Activated T-cell treated with anti-CD3 and anti-CD28 coated beads for 24 hours (primary cell): Measurements from ENCODE around the gene OSBPL6.

ENCODE experiments used
- DNase-seq: peaks from one replicate; pipeline ENCODE4 v3.0.0-alpha.2; 2020; ENCODE audit warnings: low read depth

Gene OSBPL6

DNA sequence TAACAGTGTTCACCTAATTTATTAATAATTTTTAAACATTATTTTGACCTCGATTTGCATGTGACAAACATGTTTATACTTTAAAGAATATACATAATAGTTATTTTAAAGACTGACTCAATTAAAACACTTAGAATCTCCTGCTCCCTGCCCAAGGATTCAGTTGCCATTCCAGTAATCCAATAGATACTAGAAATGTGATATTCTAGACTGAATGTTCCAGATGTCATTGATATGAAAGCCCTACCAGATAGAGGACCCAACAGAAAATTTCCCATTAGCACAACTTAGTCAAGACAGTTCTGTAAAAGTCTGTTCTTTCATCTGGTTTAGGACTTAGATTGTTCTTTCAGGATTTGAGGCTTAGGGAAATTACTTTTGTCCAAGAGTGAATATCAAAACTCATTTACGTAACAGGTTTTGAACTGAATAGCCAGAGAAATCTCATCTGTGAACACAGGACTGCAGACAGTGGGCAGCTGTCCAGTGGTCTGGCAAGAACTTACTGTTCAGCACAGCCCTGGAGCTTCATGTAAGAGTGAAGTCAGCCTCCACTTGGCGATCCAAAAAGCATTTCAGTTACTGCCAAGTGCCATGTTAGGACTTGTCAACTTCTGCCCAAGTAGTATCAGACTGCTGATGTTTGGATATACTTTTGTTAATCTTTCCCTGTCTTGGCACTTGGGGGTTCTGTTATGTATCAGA lies 77.5 kb downstream of the OSBPL6 start:
- no peak for DNase-seq

DNA sequence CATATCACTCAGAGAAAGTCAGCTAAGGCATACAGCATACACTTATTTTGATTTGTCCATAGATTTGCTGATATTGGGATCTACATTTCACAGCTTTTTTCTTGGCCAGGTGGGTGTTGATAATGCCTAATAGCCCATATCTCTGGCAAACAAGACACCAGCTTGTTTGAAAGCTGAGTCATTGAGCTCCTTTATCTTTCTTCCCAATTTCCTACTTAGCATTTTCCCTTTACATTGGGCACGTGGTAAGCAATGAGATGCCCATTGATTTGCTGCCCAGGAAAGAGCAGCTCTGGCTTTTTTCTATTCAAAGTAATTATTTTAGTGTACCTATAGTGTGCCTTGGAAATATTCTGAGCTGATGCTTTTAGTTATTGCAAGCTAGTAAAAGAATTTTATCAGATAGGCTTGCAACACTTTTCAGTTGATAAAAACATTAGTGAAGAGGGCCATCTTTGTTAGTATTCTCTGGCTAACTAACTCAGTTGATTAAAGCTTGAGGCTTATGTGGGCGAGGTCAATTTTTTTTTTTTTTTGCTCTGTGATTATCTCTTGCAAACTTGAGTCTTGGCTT lies 79.6 kb downstream of the OSBPL6 start:
- DNase-seq = no peak

DNA sequence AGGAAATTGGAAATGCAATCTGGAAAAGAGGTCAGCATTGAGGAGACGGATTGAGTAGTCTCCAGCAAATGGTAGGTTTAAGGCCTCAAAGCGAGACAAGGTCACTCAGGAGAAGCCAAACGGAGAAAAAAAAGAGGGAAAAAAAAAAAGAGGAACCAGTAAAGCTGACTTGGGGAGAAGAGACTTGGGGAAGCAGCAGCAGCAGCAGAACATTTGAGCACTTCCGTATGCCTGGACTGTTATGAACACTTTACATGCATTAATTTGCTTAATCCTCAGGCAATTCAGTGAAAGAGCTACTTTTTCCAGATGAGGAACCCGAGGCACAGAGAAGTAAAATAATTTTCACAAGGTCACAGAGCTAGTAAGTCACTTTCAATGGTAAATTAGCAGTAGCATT lies 81.3 kb downstream of the OSBPL6 start:
- DNase-seq = no peak

DNA sequence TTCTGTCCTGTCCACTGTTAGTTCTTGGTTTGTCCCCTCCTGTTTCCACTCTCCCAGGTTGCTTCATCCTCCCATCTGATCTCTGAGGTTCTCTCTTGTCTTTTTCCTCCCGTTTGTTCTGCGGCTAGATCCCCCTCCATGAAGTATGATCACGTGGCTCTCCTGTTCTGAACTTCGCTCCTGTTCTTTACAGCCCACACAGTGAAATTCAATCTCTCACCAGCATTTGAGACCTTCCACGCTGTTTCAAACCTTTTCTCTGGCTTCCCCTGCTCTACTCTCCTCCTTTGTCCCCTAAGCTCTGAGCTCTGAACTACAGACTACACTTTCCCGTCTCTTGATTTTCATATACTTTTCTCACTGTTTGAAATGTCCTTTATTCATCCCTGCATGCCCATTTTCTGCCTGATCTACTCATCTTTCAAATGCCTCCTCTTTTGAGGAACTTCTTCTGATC lies 83.5 kb downstream of the OSBPL6 start:
- no peak for DNase-seq

DNA sequence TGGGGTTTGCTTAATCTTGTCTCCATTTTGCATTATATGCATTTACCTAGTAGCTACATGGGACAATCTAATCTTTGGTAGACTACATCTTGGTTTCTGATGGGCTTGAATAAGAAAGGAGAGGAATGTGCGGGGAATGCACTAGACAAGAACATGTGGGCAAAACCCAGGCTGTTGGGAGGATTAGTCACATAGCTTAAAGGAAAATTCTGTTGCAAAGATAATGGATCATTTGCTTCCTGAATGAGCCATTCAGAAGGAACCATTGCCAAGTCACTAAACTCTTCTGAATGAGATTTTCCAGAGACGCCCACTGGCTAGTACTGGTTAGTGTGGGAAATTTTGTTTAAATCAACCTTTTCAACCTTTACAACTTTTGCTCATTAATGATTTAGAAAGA lies 84.8 kb downstream of the OSBPL6 start:
- DNase-seq = no peak

DNA sequence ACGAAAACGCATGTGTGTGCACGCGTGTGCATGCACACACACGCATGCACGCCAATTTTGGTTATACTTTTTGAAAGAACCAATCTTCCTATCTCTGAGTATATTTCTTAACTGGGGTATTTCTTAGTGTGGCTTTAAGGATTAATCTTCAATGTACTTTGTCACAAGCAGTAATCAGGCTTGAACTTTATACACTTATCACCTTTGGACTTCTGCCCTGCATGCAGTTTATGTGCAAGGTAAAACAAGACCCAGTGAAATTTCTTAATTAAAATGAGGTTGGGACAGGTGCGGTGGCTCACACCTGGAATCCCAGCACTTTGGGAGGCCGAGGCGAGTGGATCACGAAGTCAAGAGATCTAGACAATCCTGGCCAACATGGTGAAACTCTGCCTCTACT lies 85.3 kb downstream of the OSBPL6 start:
- DNase-seq = no peak

DNA sequence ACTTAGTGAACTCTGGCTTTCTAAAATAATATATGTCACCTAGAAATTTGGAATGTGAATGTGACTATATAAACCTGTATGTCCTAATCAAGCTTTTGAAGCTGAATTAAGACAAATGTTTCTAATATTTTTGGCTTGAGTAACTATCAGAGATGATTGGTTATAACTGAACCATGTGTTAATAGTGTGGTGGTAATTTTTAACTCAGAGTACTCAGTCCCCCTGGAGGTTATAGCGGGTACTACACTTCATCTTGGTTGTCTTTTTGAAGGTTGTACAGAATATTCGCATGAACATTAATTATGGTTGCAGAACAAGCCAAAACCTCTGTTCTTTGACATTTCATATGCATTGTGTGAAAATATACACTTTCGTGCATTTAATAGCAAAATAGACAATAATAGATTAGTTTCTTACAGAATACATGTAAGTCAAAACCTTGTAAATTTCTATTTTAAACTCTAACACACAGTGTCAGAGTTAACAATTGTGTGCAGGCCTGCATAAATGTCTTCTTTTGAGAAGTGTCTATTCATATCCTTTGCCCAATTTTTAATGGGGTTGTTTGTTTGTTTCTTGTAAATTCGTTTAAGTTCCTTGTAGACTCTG lies 86.0 kb downstream of the OSBPL6 start:
- DNase-seq = peak; percentile 13

DNA sequence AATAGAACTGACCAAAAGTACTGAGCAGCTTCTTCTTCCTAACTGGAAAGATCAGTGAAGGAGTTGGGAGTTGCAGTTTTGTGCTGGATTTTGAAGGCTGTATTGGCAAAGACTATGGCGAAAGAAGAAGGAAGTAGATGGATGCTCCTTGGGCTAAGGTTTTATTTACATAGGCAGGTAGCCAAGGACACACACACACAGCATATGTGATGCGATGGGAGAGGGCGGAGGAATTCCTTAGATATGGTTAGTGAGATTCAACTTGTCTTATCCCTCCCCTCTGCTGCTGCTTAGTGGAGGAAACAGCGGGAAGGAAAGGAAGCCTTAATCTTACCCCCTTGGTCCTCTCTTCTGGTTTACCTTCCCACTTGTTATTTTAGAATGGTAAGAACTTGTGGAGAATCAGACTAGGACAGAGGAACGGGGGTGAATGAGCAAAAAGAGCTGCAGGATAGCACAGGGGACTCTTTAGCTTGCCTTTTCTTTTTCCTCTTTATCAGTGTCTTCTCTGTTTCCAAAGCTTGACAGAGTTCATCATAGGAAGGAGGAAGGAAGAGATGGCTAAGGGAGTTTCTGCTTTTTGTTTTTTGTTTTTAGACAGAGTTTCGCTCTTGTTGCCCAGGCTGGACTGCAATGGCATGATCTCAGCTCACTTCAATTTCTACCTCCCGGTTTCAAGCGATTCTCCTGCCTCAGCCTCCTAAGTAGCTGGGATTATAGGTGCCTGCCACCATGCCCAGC lies 87.9 kb downstream of the OSBPL6 start:
- DNase-seq = no peak

DNA sequence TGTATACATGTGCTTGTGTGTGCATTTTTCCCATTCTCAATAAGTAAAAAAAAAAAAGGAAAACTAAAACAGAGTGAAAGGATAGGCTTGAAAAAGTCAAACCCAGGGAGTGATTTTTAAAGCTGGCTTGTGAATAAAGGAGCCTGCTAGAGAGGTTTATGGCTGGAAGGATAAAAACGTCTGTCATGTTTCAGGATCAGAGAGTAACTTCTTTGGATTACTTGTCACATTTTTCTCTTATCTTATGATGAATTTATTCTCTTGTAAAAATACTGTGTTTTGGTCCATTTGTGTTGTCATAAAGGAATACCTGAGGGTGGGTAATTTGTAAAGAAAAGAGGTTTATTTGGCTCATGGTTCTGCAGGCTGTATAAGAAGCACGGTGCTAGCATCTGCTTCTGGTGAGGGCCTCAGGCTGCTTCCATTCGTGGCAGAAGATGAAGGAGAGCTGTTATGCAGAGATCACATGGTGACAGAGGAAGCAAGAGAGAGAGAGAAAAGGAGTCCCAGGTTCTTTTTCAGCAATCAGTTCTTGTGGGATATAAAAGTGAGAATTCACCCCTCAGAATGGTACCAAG lies 89.1 kb downstream of the OSBPL6 start:
- DNase-seq = no peak

DNA sequence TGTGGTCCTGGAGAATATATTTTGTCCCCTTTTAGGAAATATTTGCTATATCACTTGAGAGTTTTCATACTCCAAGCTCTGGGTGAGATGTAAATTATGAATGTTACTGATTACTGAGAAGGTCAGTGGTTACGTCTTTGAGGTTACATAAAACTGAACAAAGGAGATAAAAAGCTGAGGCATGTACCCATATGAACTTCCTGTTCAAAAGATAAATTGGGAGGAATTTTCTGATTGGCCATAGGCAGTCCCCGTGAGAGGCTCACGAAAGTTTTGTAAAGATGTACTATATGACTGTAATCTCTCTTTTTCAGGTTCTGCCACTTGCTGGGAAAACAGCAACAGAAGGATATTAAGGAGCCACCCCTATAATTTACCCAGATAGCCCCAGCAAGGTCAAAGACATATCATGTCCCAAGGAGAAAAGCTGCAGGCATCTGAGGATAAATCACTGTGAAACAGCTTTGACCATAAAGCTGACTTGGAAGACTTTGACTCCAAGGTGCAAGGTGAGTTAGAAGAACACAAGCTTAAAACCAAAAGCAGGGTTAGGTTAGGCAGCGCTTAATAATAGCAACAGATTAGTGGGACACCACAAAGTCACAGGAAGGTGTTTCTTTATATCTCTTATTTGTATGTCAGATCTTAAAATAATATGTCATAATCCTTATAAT lies 90.4 kb downstream of the OSBPL6 start:
- no peak for DNase-seq

DNA sequence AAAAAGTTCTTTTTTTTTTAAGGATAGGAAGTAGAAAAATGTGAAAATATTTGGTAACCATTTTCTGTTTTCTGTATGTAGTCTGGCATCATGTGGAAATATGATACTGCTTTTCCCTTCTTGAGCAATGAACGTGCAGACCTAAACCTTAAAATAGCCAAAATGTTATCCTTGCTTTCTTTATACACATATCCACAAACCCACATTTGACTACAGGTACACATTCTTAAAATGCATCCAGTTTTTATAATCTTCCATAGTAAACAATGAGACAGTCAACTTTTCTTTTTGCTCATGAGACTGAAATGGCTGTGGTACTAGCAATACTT lies 90.9 kb downstream of the OSBPL6 start:
- DNase-seq = no peak

DNA sequence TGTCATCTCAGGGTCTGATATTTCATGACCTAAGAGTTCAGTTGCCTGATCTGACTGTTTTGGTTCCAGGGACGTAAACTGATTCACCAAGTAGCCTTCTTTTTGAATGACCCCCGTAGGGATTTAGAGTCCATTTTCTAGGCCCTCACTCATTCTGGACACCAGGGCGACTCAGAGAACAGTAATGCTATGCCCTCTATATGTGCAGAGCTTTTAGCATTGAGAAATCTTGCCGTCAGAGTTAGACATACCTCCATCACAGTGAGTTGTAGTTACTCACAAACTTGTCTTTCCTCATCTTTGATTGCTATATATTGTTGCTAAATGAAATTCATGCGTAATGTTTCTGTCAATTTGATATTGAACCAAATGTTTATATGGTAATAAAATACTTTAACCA lies 92.3 kb downstream of the OSBPL6 start:
- no peak for DNase-seq

DNA sequence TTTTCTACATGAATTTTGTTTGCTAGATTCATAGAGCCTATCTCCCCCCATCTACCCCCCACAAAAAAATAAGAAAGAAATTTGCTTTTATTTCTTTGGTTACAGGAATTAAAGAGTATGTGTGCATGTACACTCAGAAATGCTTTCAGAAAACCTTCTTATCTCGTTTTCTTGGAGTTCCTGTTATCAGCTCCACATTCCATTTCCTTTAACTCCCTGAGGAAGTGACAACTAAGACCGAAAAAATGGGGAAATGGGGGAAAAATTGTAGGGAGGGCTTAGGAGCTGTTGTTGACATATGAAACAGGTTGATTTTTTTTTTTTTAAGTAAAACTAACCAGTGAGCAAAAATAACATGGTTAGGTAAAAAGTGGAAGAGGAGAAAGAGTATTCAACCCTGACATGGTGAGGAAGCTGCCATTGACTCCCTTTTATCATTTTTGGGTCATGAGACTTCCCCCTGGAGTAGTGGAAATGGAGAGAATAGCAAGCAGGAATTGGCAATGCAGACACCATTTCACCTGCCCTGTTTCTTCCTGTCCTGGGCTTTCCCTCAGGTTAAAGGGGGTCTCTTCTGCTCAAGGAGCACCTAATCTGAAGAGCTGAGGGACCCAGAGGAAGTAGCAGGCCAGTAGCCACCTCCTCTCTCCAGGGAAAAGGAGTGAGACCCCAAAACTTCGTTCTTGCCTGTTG lies 93.5 kb downstream of the OSBPL6 start:
- DNase-seq = no peak

DNA sequence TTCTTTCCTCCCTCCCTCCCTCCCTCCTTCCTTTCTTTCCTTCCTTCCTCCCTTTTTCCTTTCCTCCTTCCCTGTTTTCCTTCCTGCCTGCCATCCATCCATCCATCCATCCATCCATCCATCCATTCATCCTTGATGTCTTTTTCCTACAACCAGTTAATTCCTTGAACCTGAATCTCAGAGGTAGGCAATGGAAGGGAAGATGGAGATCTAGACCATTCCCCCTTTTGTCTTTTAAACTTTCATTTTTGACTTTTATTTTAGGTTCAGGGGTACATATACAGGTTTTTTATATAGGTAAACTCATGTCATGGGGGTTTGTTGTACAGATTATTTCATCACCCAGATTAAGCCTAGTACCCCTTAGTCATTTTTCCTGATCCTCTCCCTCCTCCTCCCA lies 97.4 kb downstream of the OSBPL6 start:
- DNase-seq = no peak

DNA sequence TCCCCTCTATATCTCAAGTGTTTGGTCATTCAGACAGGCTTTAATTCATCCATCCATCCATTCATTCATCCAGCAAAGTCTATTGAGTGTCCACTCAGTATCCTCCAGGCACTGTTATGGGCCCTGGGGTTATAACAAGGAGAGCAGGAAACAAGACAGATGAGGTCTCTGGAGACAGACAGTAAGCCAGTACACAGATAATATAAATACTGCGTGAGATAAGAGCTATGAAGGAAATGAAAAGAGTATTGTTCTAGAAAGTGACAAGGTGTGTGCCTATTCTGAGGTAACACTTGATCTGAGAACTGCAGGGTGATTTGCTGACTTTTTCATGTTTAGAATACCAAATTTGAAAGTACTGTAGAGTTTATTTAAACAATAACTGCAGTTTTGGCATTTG lies 98.3 kb downstream of the OSBPL6 start:
- no peak for DNase-seq

DNA sequence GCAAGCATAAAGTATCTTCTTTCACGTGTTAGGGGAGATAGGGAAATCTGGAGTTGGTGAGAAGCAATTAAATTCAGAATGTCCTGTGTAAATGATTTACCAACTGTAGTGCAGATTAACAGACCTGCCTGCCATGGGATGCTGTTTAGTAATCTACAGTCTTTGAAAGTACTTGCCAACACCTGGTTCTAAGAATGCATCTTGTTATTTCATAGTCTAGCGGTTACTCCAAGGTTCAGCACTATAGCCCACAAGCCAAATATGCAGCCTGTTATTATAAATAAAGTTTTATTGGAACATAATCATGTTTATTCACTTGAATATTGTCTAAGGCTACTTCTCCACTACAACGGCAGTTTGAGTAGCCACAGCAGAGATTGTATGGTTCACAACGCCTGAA lies 100.8 kb downstream of the OSBPL6 start:
- DNase-seq = no peak

DNA sequence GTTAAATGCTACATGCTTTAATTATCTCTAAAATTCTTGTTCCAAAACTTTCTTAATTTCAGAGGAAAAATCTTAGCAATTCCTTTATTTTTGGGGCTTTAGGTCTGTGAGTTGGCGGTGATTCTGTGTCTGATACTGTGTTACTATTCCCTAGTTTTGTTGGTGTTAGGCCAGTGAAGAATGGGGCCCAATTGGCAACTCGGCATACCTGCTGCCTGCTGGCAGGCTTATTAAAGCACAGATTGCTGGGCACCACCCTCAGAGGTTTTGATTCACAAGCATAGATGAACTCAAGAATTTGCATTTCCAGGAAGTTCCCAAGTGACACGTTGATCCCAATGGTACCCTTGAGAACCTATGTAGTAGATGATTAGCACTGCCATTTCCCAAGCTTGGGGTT lies 101.6 kb downstream of the OSBPL6 start:
- no peak for DNase-seq

DNA sequence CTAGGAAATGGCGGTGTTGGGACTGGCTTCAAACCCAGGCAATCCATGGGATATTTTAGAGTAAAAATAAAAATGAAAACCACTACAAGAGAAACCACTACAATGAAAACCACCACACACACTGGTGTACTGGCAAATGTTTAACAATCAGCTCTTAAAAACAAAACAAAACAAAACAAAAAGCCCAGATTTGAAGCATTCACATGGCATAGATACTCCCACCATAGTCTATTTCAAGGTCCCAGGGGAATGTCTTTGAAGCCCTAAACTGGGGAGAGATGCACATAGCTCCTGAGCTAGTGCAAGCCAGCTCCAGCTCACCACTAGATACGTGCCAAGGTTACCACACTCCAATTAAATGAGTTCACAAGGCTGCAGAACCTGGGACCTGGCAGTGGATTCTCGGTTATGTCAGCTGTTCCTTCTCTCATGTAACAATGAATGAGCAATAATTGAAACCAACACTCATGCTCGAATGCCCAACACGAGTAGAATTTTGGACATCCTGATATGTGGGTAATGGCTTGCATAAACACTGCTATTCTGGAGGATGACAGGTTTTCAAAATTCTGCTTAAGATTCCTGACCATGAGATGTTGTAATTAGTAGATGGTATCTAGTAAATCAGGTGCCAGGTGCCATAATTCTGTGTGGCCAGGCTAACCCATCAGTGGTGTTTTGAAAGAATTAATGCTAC lies 102.2 kb downstream of the OSBPL6 start:
- no peak for DNase-seq

DNA sequence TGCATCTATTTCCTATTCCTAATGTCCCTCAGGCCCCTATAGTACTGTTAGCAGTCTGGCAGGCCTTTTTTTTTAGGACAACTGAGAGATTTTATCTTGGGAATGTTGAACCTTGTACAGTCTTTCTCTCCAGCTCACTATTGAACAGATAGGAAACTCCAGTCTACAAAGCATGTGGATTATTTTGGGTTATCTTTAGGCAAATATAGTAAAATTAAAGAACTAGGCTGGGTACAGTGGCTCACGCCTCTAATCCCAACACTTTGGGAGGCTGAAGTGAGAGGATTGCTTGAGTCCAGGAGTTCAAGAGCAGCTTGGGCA lies 102.7 kb downstream of the OSBPL6 start:
- no peak for DNase-seq

DNA sequence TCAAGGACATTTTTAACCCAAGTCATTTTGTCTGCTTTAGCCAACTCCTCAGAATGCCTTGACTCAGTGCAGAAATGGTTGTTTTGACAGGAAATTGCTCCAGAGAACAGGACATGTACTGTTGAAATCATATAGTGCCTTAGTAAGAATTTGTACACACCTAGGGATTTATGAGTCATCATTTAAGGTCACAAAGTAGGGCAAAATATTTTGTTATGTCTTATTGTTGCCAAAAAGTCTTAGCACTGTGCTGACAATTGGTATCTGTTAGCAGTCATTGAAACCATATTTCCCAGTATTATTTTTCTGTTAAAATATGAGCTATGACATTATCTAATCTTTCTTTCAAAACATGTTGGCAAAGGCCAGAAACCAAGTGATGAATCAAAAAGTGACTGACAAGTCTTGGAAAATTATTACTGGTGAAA lies 104.5 kb downstream of the OSBPL6 start:
- no peak for DNase-seq

DNA sequence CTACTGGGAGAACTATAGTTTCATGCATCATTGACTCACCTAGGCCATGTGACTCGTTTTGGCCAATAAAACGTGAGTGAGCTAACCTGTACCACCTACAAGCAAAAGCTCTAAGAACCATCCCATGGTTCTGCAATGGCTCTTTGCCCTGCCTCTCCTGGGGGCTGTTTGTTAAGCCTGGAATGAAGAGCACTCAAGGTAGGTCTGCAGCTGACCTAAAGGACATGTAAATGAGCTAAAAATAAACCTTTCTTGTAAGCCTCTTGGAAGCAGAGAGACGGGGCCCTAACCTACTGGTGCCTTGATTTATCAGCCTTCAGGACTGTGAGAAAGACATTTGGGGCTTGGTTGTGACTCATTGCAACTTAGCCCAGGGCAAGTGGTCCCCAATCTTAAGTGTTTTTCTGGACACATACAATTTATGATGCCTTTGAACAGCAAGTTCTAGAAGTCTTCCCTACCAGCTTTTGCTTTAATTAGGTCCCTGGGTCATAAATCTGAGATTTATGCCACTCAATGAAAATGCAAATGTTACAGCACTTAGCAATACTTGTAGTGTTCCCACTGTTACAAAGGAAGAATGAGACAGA lies 107.4 kb downstream of the OSBPL6 start:
- no peak for DNase-seq
